ENCODE measurements around the gene BBS4. TPM values are rescaled to one million over a fixed set of nuclear protein-coding genes. Genes with fewer than 3 reads are reported as not detected.

Gene BBS4
- total RNA-seq, 1 experiment from 2014 or later: 17.9 TPM

GRCh38 chr15:72737061-72737460 lies 51.1 kb downstream of the BBS4 start:
- Histone ChIP-seq H3K36me3 (ENCODE audit: control insufficient read depth, insufficient read depth, low read length) (no peaks in the 10 kb centered on the region), H3K4me3 (ENCODE audit: low read depth in 2 of 2, low read length in 2 of 2) (no peak overlapping the region), H3K9me3 (ENCODE audit: control insufficient read depth, insufficient read depth, low read depth, low read length) (no peaks in the 10 kb centered on the region), H3K27me3 (ENCODE audit: control insufficient read depth, insufficient read depth, low read length) (no peaks in the 10 kb centered on the region), H3K4me1 (ENCODE audit: control insufficient read depth, insufficient read depth, low read length) (no peaks in the 10 kb centered on the region), H3K27ac (ENCODE audit: low read length) (no peak overlapping the region)
- in situ Hi-C loops (cut with HindIII; ENCODE audit: low pct_unique_long_range_greater_than_20kb, low sequenced_read_pairs): no loop called here
- TF ChIP-seq POLR2AphosphoS5 (IDR thresholded peaks at IDR 0.05; ENCODE audit: low read depth, low read length): no peak
- no peak for TF ChIP-seq SIN3A (IDR thresholded peaks at IDR 0.05; ENCODE audit: borderline replicate concordance, insufficient read depth, low read depth, low read length)
- no peak for TF ChIP-seq REST (IDR thresholded peaks at IDR 0.05; ENCODE audit: insufficient read depth in 1 of 2, low read depth in 2 of 2, low read length in 1 of 2)
- no peak for TF ChIP-seq TCF7L2 (IDR thresholded peaks at IDR 0.05; ENCODE audit: low read depth, low read length)
- no peak for TF ChIP-seq CTCF (IDR thresholded peaks at IDR 0.05)
- ATAC-seq (no peak), DNase-seq (ENCODE audit: low read depth, low spot score) (no peak)
- BruUV-seq (replicated peaks): no TSS peak
- CTCF ChIA-PET: interaction anchor here (0.5 kb wide), 1 partner anchor 344 kb away, joined by 4 read pairs; no protein-coding TSS in a partner anchor
- intact Hi-C loops (cut with micrococcal nuclease; ENCODE audit: unreplicated experiment): loop anchor here (5.0 kb wide), 1 partner anchor 435 kb away; no protein-coding TSS in a partner anchor
- POLR2A ChIA-PET: no interaction called here

- ATAC-seq: no peak
- TF ChIP-seq CTCF (IDR thresholded peaks at IDR 0.05) (no peak), REST (IDR thresholded peaks at IDR 0.05; ENCODE audit: insufficient read depth in 1 of 2, low read depth in 2 of 2, low read length in 1 of 2) (no peak), SIN3A (IDR thresholded peaks at IDR 0.05; ENCODE audit: borderline replicate concordance, insufficient read depth, low read depth, low read length) (no peak), POLR2AphosphoS5 (IDR thresholded peaks at IDR 0.05; ENCODE audit: low read depth, low read length) (no peak)
- Histone ChIP-seq H3K27ac (ENCODE audit: low read length) (no peak overlapping the region), H3K36me3 (ENCODE audit: control insufficient read depth, insufficient read depth, low read length) (no peaks in the 10 kb centered on the region), H3K9me3 (ENCODE audit: control insufficient read depth, insufficient read depth, low read depth, low read length) (no peaks in the 10 kb centered on the region), H3K4me3 (ENCODE audit: low read depth in 2 of 2, low read length in 2 of 2) (no peak overlapping the region), H3K27me3 (ENCODE audit: control insufficient read depth, insufficient read depth, low read length) (no peaks in the 10 kb centered on the region), H3K4me1 (ENCODE audit: control insufficient read depth, insufficient read depth, low read length) (no peaks in the 10 kb centered on the region)
- DNase-seq (ENCODE audit: low read depth, low spot score): no peak
- ChIA-PET CTCF (no interaction called here), POLR2A (no interaction called here)
- in situ Hi-C loops (cut with HindIII; ENCODE audit: low pct_unique_long_range_greater_than_20kb, low sequenced_read_pairs): no loop called here
- no TSS peak for BruUV-seq (replicated peaks)
- intact Hi-C loops (cut with micrococcal nuclease; ENCODE audit: unreplicated experiment): loop anchor here (5.0 kb wide), 1 partner anchor 435 kb away; no protein-coding TSS in a partner anchor
These were observed 51.7 kb downstream of the BBS4 start for GRCh38 chr15:72737723-72738122.

Data from Panc1 (cell line).